ENCODE measurements around the gene MAGIX.

The MAGIX gene

GRCh38 chrX:49165901-49166881 lies 3.6 kb downstream of the MAGIX start (continued):
- TF ChIP-seq PRDM2 (tag by site-specific recombination; IDR thresholded peaks at IDR 0.05; ENCODE audit: borderline replicate concordance) (no peak), ZNF248 (tag by site-specific recombination; IDR thresholded peaks at IDR 0.05) (no peak), GFI1B (tag by site-specific recombination; IDR thresholded peaks at IDR 0.05) (no peak), ZNF354C (tag by site-specific recombination; IDR thresholded peaks at IDR 0.05; ENCODE audit: borderline replicate concordance, low read depth) (no peak), ZNF311 (tag by site-specific recombination; IDR thresholded peaks at IDR 0.05; ENCODE audit: borderline replicate concordance) (no peak), ZNF10 (tag by site-specific recombination; IDR thresholded peaks at IDR 0.05) (peak; percentile 84), FEZF1 (tag by site-specific recombination; IDR thresholded peaks at IDR 0.05) (0 out of 2 replicates have a peak, but pooled peaks have one; percentile 8), ZNF777 (tag by site-specific recombination; IDR thresholded peaks at IDR 0.05; ENCODE audit: borderline replicate concordance) (no peak), MZF1 (tag by site-specific recombination; IDR thresholded peaks at IDR 0.05; ENCODE audit: borderline replicate concordance) (0 out of 2 replicates have a peak, but pooled peaks have one; percentile 39), ZXDB (tag by site-specific recombination; IDR thresholded peaks at IDR 0.05) (peak; percentile 71; the same call in 1 of the 2 replicates), ZNF560 (tag by site-specific recombination; IDR thresholded peaks at IDR 0.05; ENCODE audit: borderline replicate concordance) (no peak), ZNF677 (tag by site-specific recombination; IDR thresholded peaks at IDR 0.05) (no peak), ZNF530 (tag by site-specific recombination; IDR thresholded peaks at IDR 0.05; ENCODE audit: low read depth) (no peak), ZNF664 (tag by site-specific recombination; IDR thresholded peaks at IDR 0.05) (no peak), ZNF184 (tag by site-specific recombination; IDR thresholded peaks at IDR 0.05) (no peak), ZNF558 (tag by site-specific recombination; IDR thresholded peaks at IDR 0.05) (peak; percentile 20; the same call in 1 of the 2 replicates), ZNF114 (tag by site-specific recombination; IDR thresholded peaks at IDR 0.05) (no peak), EGR2 (tag by site-specific recombination; IDR thresholded peaks at IDR 0.05; ENCODE audit: low read depth) (0 out of 2 replicates have a peak, but pooled peaks have one; percentile 21), ZNF280D (tag by site-specific recombination; IDR thresholded peaks at IDR 0.05) (no peak), ZBTB44 (tag by site-specific recombination; IDR thresholded peaks at IDR 0.05) (0 out of 2 replicates have a peak, but pooled peaks have one; percentile 57), ZNF76 (tag by site-specific recombination; IDR thresholded peaks at IDR 0.05; ENCODE audit: borderline replicate concordance, low read depth) (peak; percentile 73; the same call in 1 of the 2 replicates), OSR2 (tag by site-specific recombination; IDR thresholded peaks at IDR 0.05) (peak; percentile 80), ZNF335 (tag by site-specific recombination; conservative IDR thresholded peaks at IDR 0.05) (peak; percentile 68), ZNF174 (tag by site-specific recombination; IDR thresholded peaks at IDR 0.05) (no peak), ZNF18 (tag by site-specific recombination; IDR thresholded peaks at IDR 0.05) (no peak; the same call in 1 of the 2 replicates), HOXD13 (CRISPR knock-in tag; IDR thresholded peaks at IDR 0.05; ENCODE audit: borderline replicate concordance) (no peak), BCL11B (tag by site-specific recombination; IDR thresholded peaks at IDR 0.05; ENCODE audit: low read depth) (0 out of 2 replicates have a peak, but pooled peaks have one; percentile 45)

Data from HEK293 (cell line).